Dermis blood vessel endothelial cell (primary cell): ENCODE results near the gene XNDC1N. TPM values are rescaled to one million over a fixed set of nuclear protein-coding genes. Genes with fewer than 3 reads are reported as not detected.
"Not testable (repeated sequence)": the region's sequence is repeated elsewhere in the genome, so short reads cannot be mapped to it uniquely, and the experiment has no call there.

ENCODE experiments used
- DNase-seq: peaks from one replicate; pipeline ENCODE4 v3.0.0; 2010
- total RNA-seq: library from RNA; depleted of rRNA; stranded (reverse); fragments of >200 nt; gene quantifications from 2 replicates; pipeline ENCODE4 v1.2.3, GENCODE V29; 2014

Gene XNDC1N
- total RNA-seq, 1 donor from 2014 or later: 6.1 TPM

- DNase-seq: no peak
These were observed 2.8 kb upstream of the XNDC1N start for GRCh38 chr11:71931245-71931602.

GRCh38 chr11:71930556-71931244 is 2.3 kb upstream of the XNDC1N start:
- DNase-seq: no peak

GRCh38 chr11:71929491-71929890 is 1.1 kb upstream of the XNDC1N start:
- DNase-seq: no peak

GRCh38 chr11:71928737-71929443 is 496 bp upstream of the XNDC1N start, which contains the start of gene RNF121:
RNF121 (plus strand) TSS chr11:71929046; CDS start chr11:71929062, 16 bp downstream.
- peak; percentile 98 for DNase-seq

- DNase-seq: no peak
These were observed 10.7 kb downstream of the XNDC1N start for GRCh38 chr11:71917646-71918140.

GRCh38 chr11:71914617-71915189 is 13.7 kb downstream of the XNDC1N start:
- DNase-seq: no peak

GRCh38 chr11:71913756-71914526 is 14.5 kb downstream of the XNDC1N start:
- DNase-seq: no peak

GRCh38 chr11:71911986-71912340 is 16.4 kb downstream of the XNDC1N start:
- DNase-seq: not testable (repeated sequence)

GRCh38 chr11:71911321-71911985 is 16.9 kb downstream of the XNDC1N start:
- not testable (repeated sequence) for DNase-seq

GRCh38 chr11:71910775-71911174 is 17.6 kb downstream of the XNDC1N start:
- not testable (repeated sequence) for DNase-seq

GRCh38 chr11:71908218-71908617 is 20.2 kb downstream of the XNDC1N start:
- DNase-seq: no peak

GRCh38 chr11:71901137-71901536 is 27.3 kb downstream of the XNDC1N start:
- DNase-seq: not testable (repeated sequence)

- no peak for DNase-seq
These were observed 32.4 kb downstream of the XNDC1N start for GRCh38 chr11:71895961-71896360.

- not testable (repeated sequence) for DNase-seq
These were observed 39.1 kb downstream of the XNDC1N start for GRCh38 chr11:71889181-71889872.

GRCh38 chr11:71888335-71889010 is 39.9 kb downstream of the XNDC1N start:
- not testable (repeated sequence) for DNase-seq

GRCh38 chr11:71885806-71886205 is 42.6 kb downstream of the XNDC1N start:
- not testable (repeated sequence) for DNase-seq

Other genes with a start within 250 kb of the XNDC1N start
- not detected in 2 replicates for gene DEFB108B, start 95.4 kb downstream of the XNDC1N start, total RNA-seq
- not detected in 2 replicates for gene DEFB131B, start 50.1 kb downstream of the XNDC1N start, total RNA-seq
- 26.9 and 36.4 TPM in 2 replicates for gene RNF121, start 452 bp upstream of the XNDC1N start, total RNA-seq
- gene IL18BP, start 70.3 kb upstream of the XNDC1N start, total RNA-seq: 2.2 and 4.6 TPM in 2 replicates
- 151 and 225 TPM in 2 replicates for gene NUMA1, start 151.9 kb upstream of the XNDC1N start, total RNA-seq
- gene LRRC51, start 152.3 kb upstream of the XNDC1N start, total RNA-seq: 2.8 and 7.8 TPM in 2 replicates
- gene LAMTOR1, start 174.7 kb upstream of the XNDC1N start, total RNA-seq: 100 and 111 TPM in 2 replicates
- gene TOMT, start 177.3 kb upstream of the XNDC1N start, total RNA-seq: not detected in 2 replicates
- 24.7 and 26.8 TPM in 2 replicates for gene ANAPC15, start 184.1 kb upstream of the XNDC1N start, total RNA-seq
- gene FOLR3, start 207.1 kb upstream of the XNDC1N start, total RNA-seq: not detected in 2 replicates